HepG2 (cell line): Measurements from ENCODE around the gene PRKAR2B. TPM values are rescaled to one million over a fixed set of nuclear protein-coding genes. Genes with fewer than 3 reads are reported as not detected.

Source experiments
- MZF1 ChIP-seq: sonication (generic); formaldehyde crosslinking; IDR thresholded peaks from 2 replicates; pipeline ENCODE4 v1.8.1; 2023; ENCODE audit warnings: mild to moderate bottlenecking, missing genetic modification reagents, borderline replicate concordance
- NAIF1 ChIP-seq: sonication (generic); formaldehyde crosslinking; IDR thresholded peaks from 2 replicates; pipeline ENCODE4 v1.5.0; 2020; ENCODE audit warnings: mild to moderate bottlenecking, missing genetic modification reagents, borderline replicate concordance
- PHF20 ChIP-seq: sonication (generic); formaldehyde crosslinking; IDR thresholded peaks from 2 replicates; pipeline ENCODE4 v1.5.0; 2020; ENCODE audit warnings: mild to moderate bottlenecking, missing genetic modification reagents
- ZFP36 ChIP-seq: fragments of 150-350 bp; IDR thresholded peaks from 2 replicates; pipeline ENCODE4 v1.6.1; 2018; ENCODE audit warnings: borderline replicate concordance, low read length, low read depth; ENCODE audit not compliant: partially characterized antibody
- ZNF430 ChIP-seq: sonication (generic); formaldehyde crosslinking; IDR thresholded peaks from 2 replicates; pipeline ENCODE4 v1.9.0; 2021; ENCODE audit warnings: mild to moderate bottlenecking, missing genetic modification reagents
- polyA plus RNA-seq, 8 experiments: library from polyadenylated mRNA; depleted of rRNA in 3 of 8; stranded (reverse) in 7 of 8; unstranded in 1 of 8; fragments of >200 nt; fragmentation: Illumina TruSeq in 4 of 8; extraction: Trizol in 4 of 8; gene quantifications; 2 replicates each; pipeline versions ENCODE4 v1.2.1 to v1.2.3, GENCODE V29; 2011 to 2016; ENCODE audit warnings: low read depth in 4 of 8, missing spikeins in 1 of 8, mixed read lengths in 1 of 8; ENCODE audit not compliant: insufficient read depth in 1 of 8
- total RNA-seq, 5 experiments: library from RNA; depleted of rRNA; stranded (reverse); fragments of >200 nt; fragmentation: Illumina TruSeq; extraction: Trizol; gene quantifications; 2 replicates each; pipeline ENCODE4 v1.2.3, GENCODE V29; 2016; ENCODE audit warnings: low read depth in 1 of 5
- TF ChIP-seq, protein P1 (sequence below): IDR thresholded peaks from 2 replicates; pipeline ENCODE4 v1.4.0; 2020; ENCODE audit warnings: mild to moderate bottlenecking, missing genetic modification reagents
- TF ChIP-seq, protein P2 (sequence below): sonication (generic); formaldehyde crosslinking; IDR thresholded peaks from 2 replicates; pipeline ENCODE4 v1.8.0; 2022; ENCODE audit warnings: missing genetic modification reagents, mild to moderate bottlenecking, moderate library complexity, borderline replicate concordance
- TF ChIP-seq, protein P3 (sequence below), 2 experiments: sonication (generic) in 1 of 2; formaldehyde crosslinking in 1 of 2; IDR thresholded peaks; 2 replicates each; pipeline versions ENCODE4 v1.6.1 to v1.9.0; 2014 to 2022; ENCODE audit warnings: antibody characterized with exemption in 1 of 2, borderline replicate concordance in 1 of 2, inconsistent platforms in 1 of 2, low read depth in 1 of 2, missing genetic modification reagents in 1 of 2
- TF ChIP-seq, protein P4 (sequence below), 2 experiments: sonication (generic) in 1 of 2; formaldehyde crosslinking in 1 of 2; IDR thresholded peaks; 2 replicates each; pipeline versions ENCODE4 v1.4.0 to v1.6.1; 2016 to 2020; ENCODE audit warnings: borderline replicate concordance in 1 of 2, low read depth in 1 of 2, mild to moderate bottlenecking in 1 of 2, missing genetic modification reagents in 1 of 2

The PRKAR2B gene
- total and polyA plus RNA-seq, 2 of the 13 experiments (the other 11 are each of a cell fraction or from before 2014, with no cell fraction given), result not detected

DNA sequence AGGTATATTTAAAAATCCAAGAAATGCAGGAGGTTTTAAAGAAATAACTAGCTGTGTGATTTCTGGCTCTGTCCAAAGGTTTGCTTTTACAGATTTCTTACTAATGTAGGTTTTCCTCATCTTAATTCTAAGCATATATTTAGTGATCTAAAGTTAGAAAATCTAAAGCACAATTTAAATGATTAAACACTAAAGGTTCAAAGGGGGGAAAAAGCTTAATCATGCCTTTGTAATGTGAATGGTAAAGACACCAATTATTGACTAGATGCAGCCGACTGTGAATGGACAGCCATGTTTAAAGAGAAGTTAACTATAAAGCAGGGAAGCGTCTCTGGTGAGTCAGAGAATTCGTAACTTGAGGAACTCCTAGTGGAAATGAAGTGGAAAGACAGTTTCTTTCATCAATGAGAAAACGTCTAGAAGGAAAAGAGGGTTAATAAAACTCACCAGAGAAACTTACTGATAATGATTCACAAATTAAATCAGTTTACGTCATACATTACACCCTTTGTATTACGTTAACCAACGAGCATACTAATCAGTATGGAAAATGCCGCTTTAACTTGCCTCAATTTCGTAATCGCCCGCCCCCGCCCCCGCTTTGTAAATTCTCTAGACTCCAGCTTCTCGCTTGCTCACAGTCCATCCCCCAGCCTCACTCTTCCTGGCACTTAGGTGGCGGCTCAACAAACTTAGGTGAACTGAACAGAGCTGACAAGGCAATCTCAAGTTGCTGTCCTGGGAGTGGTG is 123.2 kb downstream of the PRKAR2B start (continued):
- TF ChIP-seq, protein P1, sequence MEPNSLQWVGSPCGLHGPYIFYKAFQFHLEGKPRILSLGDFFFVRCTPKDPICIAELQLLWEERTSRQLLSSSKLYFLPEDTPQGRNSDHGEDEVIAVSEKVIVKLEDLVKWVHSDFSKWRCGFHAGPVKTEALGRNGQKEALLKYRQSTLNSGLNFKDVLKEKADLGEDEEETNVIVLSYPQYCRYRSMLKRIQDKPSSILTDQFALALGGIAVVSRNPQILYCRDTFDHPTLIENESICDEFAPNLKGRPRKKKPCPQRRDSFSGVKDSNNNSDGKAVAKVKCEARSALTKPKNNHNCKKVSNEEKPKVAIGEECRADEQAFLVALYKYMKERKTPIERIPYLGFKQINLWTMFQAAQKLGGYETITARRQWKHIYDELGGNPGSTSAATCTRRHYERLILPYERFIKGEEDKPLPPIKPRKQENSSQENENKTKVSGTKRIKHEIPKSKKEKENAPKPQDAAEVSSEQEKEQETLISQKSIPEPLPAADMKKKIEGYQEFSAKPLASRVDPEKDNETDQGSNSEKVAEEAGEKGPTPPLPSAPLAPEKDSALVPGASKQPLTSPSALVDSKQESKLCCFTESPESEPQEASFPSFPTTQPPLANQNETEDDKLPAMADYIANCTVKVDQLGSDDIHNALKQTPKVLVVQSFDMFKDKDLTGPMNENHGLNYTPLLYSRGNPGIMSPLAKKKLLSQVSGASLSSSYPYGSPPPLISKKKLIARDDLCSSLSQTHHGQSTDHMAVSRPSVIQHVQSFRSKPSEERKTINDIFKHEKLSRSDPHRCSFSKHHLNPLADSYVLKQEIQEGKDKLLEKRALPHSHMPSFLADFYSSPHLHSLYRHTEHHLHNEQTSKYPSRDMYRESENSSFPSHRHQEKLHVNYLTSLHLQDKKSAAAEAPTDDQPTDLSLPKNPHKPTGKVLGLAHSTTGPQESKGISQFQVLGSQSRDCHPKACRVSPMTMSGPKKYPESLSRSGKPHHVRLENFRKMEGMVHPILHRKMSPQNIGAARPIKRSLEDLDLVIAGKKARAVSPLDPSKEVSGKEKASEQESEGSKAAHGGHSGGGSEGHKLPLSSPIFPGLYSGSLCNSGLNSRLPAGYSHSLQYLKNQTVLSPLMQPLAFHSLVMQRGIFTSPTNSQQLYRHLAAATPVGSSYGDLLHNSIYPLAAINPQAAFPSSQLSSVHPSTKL (CRISPR knock-in tag), result peak; percentile 18; the same call in 1 of the 2 replicates
- TF ChIP-seq NAIF1 (CRISPR knock-in tag) (0 out of 2 replicates have a peak, but pooled peaks have one; percentile 24), PHF20 (0 out of 2 replicates have a peak, but pooled peaks have one; percentile 26), ZFP36 (no peak), ZNF430 (0 out of 2 replicates have a peak, but pooled peaks have one; percentile 70), MZF1 (CRISPR knock-in tag) (no peak)
- TF ChIP-seq, protein P2, sequence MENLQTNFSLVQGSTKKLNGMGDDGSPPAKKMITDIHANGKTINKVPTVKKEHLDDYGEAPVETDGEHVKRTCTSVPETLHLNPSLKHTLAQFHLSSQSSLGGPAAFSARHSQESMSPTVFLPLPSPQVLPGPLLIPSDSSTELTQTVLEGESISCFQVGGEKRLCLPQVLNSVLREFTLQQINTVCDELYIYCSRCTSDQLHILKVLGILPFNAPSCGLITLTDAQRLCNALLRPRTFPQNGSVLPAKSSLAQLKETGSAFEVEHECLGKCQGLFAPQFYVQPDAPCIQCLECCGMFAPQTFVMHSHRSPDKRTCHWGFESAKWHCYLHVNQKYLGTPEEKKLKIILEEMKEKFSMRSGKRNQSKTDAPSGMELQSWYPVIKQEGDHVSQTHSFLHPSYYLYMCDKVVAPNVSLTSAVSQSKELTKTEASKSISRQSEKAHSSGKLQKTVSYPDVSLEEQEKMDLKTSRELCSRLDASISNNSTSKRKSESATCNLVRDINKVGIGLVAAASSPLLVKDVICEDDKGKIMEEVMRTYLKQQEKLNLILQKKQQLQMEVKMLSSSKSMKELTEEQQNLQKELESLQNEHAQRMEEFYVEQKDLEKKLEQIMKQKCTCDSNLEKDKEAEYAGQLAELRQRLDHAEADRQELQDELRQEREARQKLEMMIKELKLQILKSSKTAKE (CRISPR knock-in tag), result no peak
- TF ChIP-seq, protein P3, sequence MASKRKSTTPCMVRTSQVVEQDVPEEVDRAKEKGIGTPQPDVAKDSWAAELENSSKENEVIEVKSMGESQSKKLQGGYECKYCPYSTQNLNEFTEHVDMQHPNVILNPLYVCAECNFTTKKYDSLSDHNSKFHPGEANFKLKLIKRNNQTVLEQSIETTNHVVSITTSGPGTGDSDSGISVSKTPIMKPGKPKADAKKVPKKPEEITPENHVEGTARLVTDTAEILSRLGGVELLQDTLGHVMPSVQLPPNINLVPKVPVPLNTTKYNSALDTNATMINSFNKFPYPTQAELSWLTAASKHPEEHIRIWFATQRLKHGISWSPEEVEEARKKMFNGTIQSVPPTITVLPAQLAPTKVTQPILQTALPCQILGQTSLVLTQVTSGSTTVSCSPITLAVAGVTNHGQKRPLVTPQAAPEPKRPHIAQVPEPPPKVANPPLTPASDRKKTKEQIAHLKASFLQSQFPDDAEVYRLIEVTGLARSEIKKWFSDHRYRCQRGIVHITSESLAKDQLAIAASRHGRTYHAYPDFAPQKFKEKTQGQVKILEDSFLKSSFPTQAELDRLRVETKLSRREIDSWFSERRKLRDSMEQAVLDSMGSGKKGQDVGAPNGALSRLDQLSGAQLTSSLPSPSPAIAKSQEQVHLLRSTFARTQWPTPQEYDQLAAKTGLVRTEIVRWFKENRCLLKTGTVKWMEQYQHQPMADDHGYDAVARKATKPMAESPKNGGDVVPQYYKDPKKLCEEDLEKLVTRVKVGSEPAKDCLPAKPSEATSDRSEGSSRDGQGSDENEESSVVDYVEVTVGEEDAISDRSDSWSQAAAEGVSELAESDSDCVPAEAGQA (IDR thresholded peaks at IDR 0.05; ENCODE audit: low read depth), result 0 out of 2 replicates have a peak, but pooled peaks have one; percentile 47
- TF ChIP-seq, protein P3 (CRISPR knock-in tag; IDR thresholded peaks at IDR 0.05; ENCODE audit: borderline replicate concordance), result no peak
- TF ChIP-seq, protein P4, sequence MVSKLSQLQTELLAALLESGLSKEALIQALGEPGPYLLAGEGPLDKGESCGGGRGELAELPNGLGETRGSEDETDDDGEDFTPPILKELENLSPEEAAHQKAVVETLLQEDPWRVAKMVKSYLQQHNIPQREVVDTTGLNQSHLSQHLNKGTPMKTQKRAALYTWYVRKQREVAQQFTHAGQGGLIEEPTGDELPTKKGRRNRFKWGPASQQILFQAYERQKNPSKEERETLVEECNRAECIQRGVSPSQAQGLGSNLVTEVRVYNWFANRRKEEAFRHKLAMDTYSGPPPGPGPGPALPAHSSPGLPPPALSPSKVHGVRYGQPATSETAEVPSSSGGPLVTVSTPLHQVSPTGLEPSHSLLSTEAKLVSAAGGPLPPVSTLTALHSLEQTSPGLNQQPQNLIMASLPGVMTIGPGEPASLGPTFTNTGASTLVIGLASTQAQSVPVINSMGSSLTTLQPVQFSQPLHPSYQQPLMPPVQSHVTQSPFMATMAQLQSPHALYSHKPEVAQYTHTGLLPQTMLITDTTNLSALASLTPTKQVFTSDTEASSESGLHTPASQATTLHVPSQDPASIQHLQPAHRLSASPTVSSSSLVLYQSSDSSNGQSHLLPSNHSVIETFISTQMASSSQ (IDR thresholded peaks at IDR 0.05; ENCODE audit: low read depth), result no peak
- TF ChIP-seq, protein P4 (CRISPR knock-in tag; IDR thresholded peaks at IDR 0.05; ENCODE audit: borderline replicate concordance), result no peak
